ENCODE data around the gene HRNR. TPM values are rescaled to one million over a fixed set of nuclear protein-coding genes. Genes with fewer than 3 reads are reported as not detected.

Gene HRNR
- total and polyA plus RNA-seq, 4 donors, result 0.02 TPM; not detected in 3

GRCh38 chr1:152228831-152229230 is 4.8 kb upstream of the HRNR start:
- DNase-seq, result no peak
- Histone ChIP-seq H3K27me3 (ENCODE audit: control insufficient read depth in 3 of 3, insufficient read depth in 3 of 3, low read length in 2 of 3) (no peaks in the 10 kb centered on the region), H3K9me3 (ENCODE audit: control insufficient read depth in 4 of 4, insufficient read depth in 3 of 4, low read length in 3 of 4) (no peaks in the 10 kb centered on the region), H3K9ac (ENCODE audit: insufficient read depth in 1 of 2, low read length in 2 of 2) (no peak overlapping the region), H3K27ac (ENCODE audit: low read depth in 1 of 2, low read length in 1 of 2) (no peak overlapping the region), H3K36me3 (ENCODE audit: control insufficient read depth in 4 of 4, insufficient read depth in 4 of 4, low read length in 4 of 4) (no peaks in the 10 kb centered on the region), H3K4me3 (no peak overlapping the region), H3K4me1 (ENCODE audit: control insufficient read depth in 5 of 5, insufficient read depth in 5 of 5, low read length in 5 of 5) (peaks cover 0 to 3% (median 0%) of the 10 kb centered on the region in 5 donors)
- WGBS, 2 donors, result 74 to 87% methylated on average over 3 of the region's 3 CpGs
- no peak for ATAC-seq (ENCODE audit: insufficient read depth, low FRiP score)
- no peak for TF ChIP-seq CTCF (IDR thresholded peaks at IDR 0.05; ENCODE audit: control extremely low read depth, extremely low read depth)

- Histone ChIP-seq H3K4me1 (ENCODE audit: control insufficient read depth in 5 of 5, insufficient read depth in 5 of 5, low read length in 5 of 5) (peaks cover 0 to 3% (median 0%) of the 10 kb centered on the region in 5 donors), H3K27ac (ENCODE audit: low read depth in 1 of 2, low read length in 1 of 2) (no peak overlapping the region), H3K9me3 (ENCODE audit: control insufficient read depth in 4 of 4, insufficient read depth in 3 of 4, low read length in 3 of 4) (no peaks in the 10 kb centered on the region), H3K27me3 (ENCODE audit: control insufficient read depth in 3 of 3, insufficient read depth in 3 of 3, low read length in 2 of 3) (no peaks in the 10 kb centered on the region), H3K4me3 (no peak overlapping the region), H3K36me3 (ENCODE audit: control insufficient read depth in 4 of 4, insufficient read depth in 4 of 4, low read length in 4 of 4) (no peaks in the 10 kb centered on the region), H3K9ac (ENCODE audit: insufficient read depth in 1 of 2, low read length in 2 of 2) (no peak overlapping the region)
- DNase-seq (peak in 1 of 3 donors; percentile 26), ATAC-seq (ENCODE audit: insufficient read depth, low FRiP score) (no peak)
- no peak for TF ChIP-seq CTCF (IDR thresholded peaks at IDR 0.05; ENCODE audit: control extremely low read depth, extremely low read depth)
- WGBS, 2 donors, result 91 to 93% methylated on average over 1 of the region's 1 CpG
Measured at GRCh38 chr1:152227310-152227928, 3.4 kb upstream of the HRNR start.

- no peaks in the 10 kb centered on the region for H3K9me3 ChIP-seq (ENCODE audit: control insufficient read depth in 4 of 4, insufficient read depth in 3 of 4, low read length in 3 of 4)
- H3K27ac ChIP-seq (ENCODE audit: low read depth in 1 of 2, low read length in 1 of 2), result no peak overlapping the region
- TF ChIP-seq CTCF (IDR thresholded peaks at IDR 0.05; ENCODE audit: control extremely low read depth, extremely low read depth), result no peak
- no peak overlapping the region for H3K9ac ChIP-seq (ENCODE audit: insufficient read depth in 1 of 2, low read length in 2 of 2)
- WGBS, 2 donors, result 60 to 63% methylated on average over 3 of the region's 3 CpGs
- ATAC-seq (ENCODE audit: insufficient read depth, low FRiP score) (no peak), DNase-seq (no peak)
- no peaks in the 10 kb centered on the region for H3K27me3 ChIP-seq (ENCODE audit: control insufficient read depth in 3 of 3, insufficient read depth in 3 of 3, low read length in 2 of 3)
- H3K4me3 ChIP-seq, result no peak overlapping the region
- H3K36me3 ChIP-seq (ENCODE audit: control insufficient read depth in 4 of 4, insufficient read depth in 4 of 4, low read length in 4 of 4), result no peaks in the 10 kb centered on the region
- H3K4me1 ChIP-seq (ENCODE audit: control insufficient read depth in 5 of 5, insufficient read depth in 5 of 5, low read length in 5 of 5), result peaks cover 0 to 3% (median 0%) of the 10 kb centered on the region in 5 donors
Measured at GRCh38 chr1:152225678-152226077, 1.7 kb upstream of the HRNR start.
